Activated naive CD4-positive, alpha-beta T cell treated with Interleukin-2 at 50 U/mL for 16 hours (primary cell): Measurements from ENCODE around the gene ANKLE2.

Experiments
- DNase-seq: peaks from one replicate; pipeline ENCODE4 v3.0.0-alpha.2; 2020

ANKLE2 gene

DNA sequence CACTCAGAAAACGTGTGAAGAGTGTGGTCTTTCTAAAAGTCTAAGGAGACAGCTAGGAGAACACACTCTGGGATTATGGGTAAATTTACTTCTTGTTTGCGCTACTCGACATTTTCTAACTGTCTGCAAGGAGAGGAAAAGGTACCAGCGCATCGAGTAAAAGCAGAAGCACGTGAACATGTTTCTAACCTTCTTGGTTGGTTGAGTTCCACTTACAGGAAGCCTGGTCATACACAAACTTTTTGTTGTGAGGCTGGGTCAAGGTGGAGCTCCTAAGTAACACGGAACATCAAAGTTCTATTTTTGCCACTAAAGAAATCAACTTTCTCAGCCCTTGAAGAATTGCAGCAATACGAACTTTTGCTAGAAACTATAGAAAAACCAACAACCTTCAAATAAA is 20.0 kb downstream of the ANKLE2 start:
- no peak for DNase-seq

DNA sequence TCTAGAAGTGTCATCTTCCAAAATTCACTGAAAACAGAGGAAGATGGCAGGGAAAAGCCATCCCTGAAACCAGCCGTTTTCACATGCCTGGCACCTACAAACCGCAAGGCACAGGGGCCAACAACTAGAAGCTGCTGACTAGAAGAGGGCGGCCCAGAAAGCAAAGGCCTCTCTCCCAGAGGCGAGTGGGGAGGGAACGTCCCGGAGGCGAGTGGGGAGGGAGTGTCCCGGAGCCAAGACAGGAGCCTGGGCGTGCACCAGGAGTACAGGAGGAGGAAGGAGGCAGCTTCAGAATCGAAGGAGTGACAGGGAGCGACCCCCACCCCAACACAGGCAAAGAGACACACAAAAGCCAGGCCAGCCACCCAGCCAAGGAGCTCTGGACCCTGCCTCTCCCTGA is 21.0 kb downstream of the ANKLE2 start:
- DNase-seq, result no peak

DNA sequence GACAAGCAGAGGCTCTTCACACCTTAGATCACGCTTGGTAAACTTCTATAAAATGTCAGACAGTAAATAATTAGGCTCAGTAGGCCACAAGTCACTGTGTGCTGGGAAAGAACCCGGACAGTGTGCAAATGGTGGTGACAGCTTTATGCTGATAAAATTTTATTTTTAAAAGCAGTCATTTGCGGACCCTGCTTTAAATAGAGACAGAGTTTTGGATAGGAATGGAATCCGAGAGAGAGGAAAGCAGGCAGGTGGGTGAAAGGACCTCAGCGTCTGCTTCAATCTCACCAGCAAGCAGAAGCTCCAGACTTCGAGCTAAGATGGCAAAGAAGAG is 21.4 kb downstream of the ANKLE2 start:
- DNase-seq, result no peak

DNA sequence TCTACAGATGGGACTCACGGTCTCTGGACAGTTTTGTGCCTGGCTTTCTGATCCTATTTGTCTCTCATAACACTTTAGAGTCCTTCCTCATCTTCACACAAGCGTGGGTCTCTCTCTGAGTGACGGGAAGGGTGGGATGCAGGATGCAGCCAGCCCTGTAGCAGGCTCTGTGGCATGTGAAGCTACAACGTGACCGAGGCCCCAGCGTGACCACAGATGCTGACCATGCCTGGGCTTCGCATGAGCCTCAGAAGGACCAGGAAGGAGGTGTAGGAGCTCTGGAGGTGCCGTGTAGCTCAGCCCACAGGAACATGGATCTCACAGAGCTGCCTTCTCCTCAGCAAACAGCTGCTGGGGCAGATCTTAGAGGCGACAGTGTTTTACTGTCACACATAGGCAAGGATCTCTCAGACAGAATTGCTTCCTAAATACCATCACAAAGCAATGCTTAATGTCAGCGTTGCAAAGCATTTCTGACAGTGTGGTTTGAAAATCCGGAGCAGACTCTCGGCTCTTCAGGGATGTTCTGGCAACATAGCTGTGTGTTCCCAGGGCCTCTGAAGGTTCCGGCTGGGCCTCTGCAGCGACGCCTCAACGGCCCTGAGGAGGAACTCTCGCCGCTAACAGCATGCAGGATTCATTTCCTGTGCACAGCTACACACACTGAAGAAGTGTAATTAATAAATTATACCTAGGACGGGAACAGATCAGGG is 21.9 kb downstream of the ANKLE2 start:
- DNase-seq, result no peak

DNA sequence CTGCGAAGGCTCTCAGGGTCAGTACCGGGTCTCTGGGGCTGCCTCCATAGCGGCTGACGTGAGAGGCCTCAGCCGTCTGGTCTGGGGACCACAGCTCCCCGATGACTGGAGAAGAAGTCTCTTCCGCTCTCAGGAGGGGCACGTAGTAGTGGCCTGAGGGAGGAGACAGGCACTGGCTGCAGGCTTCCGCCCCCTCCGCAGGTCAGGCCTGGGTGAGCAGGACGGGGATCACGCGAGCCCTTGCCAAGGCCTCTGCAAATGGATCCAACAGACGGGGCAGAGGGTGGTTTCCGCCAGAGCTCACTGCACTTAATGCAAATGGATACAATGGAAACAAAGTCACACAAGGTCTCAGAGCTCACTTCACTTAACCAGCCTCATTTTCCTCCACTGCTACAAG is 24.7 kb downstream of the ANKLE2 start:
- DNase-seq, result no peak

DNA sequence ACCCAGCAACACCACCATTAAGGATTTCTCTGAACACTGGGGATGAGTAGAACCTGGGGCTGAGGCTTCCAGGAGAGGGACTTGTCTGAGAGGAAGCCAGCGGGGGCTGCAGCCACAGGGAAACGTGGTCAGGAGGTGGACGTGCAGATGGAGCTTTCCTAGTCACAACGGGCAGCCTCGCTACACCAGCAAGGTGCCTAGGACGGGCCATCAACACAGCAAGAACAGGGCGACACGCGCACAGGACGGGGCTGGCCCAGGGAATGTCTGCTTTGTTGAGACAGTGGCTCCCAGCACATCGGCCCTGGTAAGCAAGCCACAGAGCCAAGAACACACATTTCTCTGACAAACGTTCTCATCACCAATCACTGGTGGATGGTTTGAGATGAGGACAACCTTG is 25.3 kb downstream of the ANKLE2 start:
- no peak for DNase-seq

DNA sequence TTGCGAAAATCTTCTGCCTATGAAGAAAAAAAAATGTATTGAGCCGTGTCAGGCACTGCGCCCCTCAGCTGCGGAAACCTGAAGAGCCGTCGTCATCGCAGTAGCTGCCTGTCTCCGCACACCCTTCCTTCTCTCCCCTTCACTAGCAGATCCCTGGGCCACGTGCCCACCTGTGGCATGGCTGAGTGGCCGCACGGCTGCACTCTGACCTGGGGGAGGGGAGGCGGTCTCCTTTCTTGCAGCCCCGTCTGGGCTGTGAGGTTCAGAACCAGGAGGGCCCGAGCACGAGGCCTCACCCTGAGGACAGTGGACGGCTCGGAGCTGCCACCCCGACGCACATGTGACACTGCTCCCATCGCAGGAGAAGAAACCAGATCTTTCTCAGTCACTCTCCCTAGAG is 26.1 kb downstream of the ANKLE2 start:
- no peak for DNase-seq

DNA sequence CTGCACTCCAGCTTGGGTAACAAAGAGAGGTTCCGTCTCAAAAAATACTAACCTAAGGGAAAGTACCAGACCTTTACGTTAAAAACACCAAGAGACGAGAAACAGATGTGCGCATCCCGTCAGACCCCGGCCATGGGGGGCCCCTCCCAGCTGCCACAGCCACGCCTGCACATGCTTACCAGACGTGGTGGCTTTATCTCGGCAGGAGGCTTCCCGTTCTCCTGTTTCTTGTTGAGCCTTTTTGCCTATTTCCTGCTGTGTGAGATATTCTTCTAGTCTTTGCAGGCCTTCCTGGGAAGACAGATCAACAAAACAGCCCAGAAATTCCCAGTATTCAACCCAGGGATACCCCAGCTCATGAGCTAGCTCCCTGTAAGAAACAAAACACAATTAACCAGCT is 27.4 kb downstream of the ANKLE2 start:
- DNase-seq, result no peak

DNA sequence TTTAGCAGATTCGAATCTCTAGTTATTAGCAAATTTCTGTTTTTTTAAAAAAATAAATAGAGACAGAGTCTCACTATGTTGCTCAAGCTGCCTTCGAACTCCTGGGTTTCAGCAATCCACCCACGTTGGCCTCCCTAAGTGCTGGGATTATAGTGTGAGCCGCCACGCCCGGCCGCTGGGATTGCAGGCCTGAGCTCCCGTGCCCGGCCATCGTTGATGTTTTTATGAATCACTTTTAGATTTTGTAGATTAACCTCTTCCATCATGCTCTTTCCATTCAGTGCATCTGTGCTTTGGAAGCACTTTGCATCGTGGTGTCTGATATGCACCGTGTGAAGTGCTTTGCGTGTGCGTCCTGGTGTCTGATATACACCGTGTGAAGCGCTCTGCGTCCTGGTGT is 30.1 kb downstream of the ANKLE2 start:
- DNase-seq, result no peak

DNA sequence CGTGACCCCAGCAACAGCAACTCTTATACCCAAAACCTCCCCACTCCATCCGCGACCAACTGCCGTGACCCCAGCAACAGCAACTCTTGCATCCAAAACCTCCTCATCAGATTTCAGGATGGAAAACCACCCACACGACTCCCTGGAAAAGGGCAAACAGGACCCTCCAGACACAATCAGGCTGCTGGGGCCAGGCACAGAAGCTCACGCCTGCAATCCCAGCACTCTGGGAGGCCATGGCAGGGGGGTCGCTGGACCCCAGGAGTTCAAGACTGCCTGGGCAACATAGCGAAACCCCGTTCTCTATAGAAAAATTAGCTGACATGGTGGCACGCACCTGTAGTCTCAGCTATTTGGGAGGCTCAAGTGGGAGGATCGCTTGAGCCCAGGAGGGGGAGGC is 31.3 kb downstream of the ANKLE2 start:
- DNase-seq, result no peak

DNA sequence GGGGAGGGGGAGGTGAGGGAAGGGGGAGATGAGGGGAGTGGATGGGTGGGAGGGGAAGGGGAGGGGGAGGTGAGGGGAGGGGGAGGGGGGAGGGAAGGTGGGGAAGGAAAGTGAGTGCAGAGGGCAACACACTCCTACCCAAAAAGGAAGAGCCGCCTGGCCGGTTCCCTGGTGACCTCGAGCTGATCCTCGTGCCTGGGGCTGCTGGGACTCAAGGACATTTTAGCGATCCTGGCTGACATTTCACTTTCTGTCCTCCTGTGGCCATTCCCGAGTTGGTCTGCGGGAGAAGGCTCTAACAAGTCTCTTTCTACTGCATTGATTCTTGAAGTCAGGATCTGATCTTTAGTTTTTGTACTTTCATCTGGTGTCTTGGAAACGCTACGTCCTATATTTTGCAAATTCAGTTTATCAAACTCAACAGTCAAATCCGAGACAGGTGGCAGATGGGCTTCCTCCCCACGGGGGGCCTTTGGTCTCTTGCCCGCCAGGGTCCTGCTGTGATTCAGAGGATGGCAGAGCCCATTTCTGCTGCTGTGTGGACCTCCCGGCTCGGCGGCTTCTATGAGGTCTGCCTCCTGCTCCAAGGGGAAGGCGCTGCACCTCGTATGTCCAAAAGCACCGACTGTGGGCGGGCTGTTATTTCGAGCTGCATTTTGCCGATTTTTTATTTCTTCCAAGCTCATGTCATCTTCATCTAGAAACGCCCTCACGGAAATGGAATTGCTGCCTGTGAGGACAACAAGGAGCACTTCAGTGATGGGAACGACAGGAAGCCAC is 31.9 kb downstream of the ANKLE2 start:
- no peak for DNase-seq

DNA sequence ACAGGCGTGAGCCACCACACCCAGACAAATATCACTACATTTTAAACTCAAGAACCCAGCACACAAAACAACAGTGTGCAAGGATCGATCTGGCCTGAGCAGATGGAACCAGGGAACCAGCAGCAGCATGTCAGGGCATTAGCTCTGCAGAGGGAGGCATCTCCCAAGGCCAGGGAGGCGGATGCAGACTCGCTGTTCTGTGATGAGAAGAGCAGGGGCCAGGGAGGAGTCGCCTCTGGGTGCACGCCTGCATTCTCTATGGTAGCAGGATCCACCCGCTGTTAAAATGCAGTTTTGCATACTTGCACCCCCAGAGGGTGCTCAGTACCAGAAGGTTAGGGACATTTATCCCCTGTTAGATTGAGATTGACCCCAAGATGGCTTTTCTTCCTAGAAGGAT is 33.1 kb downstream of the ANKLE2 start:
- no peak for DNase-seq

DNA sequence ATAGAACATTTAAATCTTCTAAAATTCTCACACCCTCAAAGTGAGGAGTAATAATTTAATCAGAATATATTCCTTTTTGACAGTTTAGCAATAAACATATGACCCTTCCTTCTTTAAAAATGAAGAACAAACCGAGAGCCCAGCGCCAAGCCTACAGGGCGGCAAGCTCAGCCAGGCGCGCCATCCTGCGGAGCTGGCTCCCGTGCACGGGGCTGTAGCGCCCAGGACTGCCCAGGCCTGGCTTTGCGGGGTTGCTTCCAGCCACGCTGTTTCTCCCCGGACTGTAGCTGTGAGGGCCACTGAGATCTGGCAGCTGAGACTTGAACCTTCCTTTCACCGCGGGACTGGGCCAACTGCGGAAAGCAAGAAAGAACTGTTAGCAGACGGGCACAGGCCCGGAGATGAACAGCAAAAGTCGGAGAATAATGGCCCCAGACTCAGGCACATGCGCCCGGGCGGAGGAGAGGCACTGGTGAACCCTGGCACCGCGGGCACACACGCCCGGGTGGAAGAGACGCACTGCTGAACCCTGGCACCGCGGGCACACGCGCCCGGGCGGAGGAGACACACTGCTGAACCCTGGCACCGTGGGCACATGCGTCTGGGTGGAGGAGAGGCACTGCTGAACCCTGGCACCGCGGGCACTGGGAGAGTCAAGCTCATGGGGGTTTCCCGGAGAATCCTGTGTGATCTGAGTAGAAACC is 34.4 kb downstream of the ANKLE2 start:
- no peak for DNase-seq

DNA sequence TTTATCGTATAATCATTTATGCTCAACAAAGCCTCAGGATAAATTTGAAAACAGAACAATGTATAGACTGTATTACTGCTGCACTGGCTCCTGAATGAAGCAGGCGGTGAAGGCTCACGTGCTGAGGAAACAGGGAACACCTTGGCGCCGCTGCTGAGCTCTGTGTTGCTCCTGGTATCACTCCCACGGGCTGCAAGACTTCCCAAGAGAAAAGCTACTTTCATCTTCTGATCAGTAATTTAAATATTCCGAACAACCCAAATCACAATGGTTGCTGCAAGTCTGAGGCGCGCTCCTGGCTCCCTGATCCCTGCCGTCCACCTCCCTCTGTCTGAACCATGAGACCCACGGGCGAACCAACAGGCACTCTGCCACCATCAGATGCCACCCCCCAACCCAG is 35.2 kb downstream of the ANKLE2 start:
- no peak for DNase-seq

DNA sequence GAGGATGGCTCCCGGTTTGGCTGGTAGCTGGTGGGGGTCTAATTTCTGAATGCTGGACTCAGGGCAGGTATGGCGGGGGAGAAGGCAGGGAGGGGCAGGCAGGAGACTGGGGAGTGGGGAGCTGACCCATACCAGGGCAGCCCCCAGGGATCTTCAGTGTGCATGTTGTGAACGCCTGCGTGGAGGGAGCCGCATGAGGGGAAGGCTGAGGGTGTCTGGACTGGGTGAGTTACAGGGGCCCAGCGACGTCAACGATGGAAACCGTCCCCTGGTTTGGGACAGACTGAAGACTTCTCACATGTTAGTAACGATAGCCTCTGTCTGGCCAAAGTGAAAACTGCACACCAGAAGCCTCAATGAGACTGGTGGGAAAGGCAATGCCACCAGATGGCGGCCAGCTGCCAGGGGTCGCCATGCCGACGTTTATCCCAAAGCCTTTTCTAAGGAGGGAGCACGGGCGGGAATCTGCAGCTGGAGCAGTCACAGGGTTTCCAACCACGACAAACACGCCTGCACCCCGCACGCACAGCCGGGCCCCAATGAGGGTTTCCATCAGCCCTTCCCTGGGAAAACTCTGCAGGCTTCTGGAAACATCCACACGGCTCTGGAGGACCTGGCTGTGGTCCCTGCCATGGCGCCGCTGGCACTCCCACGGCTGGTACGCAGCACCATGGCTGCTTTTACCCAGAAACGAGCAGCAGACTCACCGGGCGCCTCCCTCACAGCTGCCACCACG is 37.0 kb downstream of the ANKLE2 start:
- DNase-seq, result no peak

DNA sequence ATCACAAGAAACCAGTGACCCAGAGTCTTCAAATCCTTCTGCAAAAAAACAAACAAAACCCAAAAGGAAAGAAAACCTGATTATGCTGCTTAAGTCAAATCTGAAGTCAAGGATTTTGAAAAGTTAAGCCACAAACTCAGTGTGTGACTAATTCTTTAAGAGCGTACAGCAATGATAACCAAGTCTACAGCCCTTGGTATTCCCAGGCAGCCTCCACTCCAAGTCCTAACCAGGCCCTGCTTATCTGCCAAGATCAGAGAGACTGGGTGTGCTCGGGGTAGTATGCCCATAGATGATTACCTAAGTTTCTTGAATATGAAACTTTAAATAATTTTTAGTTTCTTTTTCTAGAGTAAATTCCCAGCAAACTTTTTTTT is 37.9 kb downstream of the ANKLE2 start:
- DNase-seq, result no peak

DNA sequence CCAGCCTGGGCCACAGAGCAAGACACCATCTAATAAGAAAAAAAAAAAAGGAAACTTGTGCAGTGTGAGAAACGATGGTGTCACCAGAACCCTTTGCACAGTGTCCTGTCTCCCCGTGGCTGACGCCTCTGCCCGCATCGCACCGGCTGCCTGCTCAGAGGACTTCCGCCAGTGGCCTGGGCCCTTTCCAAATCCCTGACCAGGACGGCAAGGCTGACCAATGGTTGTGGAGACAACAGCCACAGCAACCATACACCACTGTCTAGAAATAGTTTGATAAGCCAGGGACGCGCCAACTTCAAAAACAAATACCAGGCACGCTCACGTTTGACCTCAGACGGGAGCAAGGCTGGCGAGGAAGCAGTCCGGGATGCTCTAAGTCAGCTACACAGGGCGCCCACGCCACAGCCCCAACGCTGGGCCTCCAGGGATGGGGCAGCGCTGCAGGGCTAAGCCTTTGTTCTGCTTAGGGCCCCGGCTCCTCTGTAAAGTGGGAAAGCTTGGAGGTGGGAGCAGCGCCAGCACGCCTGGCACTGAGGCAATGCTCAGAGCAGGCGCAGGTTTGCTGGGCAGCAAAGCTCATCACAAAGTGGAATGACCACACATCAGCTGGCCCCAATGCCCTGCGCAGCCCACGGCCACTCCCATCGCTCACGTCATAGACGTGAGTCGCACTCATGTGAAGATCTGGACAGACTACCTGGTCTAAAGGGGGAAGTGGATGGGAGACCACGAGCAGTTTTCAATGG is 38.4 kb downstream of the ANKLE2 start:
- no peak for DNase-seq

DNA sequence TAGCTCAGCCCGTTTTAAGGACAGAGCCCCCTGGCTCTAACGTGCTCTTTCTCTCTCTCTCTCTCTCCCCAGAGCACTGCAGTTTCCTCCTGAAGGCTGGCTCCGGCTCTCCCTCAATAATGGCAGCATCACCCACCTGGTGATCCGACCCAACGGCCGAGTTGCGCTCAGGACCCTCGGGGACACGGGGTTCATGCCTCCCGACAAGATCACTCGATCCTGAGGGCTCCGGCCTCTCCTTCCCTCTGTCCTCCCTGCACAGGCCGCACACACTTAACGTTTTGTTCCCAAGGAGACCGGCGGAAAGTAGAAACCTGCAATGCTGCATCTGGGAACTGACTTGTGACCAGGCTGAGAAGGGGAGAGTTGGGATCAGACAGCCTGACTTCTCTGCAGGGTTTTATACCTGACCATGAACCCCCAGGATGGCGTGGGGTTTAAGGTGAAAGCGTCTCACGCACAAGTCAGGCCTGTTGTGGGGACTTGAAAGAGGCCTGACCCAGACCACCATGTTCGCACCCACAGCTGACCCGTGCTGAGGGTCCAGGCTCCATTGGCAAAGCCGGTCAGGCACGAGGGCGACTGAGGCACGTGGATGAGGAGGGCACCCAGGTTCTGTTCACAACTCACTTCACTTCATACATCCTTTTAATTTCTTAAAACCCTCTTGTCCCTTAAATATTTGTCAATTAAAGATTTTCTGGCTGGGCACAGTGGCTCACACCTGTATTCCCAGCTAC is 40.9 kb downstream of the ANKLE2 start:
- no peak for DNase-seq

DNA sequence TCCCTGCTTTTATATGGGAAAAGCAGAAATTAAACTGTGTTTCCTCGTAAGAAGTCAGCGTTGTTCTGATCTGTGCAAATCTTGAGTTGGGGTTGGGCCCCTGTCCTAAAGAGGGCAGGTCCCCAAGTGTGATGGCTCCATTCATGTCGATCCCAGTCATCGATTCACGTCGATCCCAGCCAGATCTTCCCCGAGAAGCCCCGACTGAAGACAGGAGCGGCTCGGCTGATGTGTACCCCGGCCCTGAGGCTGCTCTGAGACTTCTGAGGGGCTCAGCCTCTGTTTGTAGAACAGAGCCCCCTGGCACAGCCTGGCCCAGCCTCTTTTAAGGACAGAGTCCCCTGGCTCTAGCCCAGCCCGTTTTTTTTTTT is 41.7 kb downstream of the ANKLE2 start:
- DNase-seq, result no peak

DNA sequence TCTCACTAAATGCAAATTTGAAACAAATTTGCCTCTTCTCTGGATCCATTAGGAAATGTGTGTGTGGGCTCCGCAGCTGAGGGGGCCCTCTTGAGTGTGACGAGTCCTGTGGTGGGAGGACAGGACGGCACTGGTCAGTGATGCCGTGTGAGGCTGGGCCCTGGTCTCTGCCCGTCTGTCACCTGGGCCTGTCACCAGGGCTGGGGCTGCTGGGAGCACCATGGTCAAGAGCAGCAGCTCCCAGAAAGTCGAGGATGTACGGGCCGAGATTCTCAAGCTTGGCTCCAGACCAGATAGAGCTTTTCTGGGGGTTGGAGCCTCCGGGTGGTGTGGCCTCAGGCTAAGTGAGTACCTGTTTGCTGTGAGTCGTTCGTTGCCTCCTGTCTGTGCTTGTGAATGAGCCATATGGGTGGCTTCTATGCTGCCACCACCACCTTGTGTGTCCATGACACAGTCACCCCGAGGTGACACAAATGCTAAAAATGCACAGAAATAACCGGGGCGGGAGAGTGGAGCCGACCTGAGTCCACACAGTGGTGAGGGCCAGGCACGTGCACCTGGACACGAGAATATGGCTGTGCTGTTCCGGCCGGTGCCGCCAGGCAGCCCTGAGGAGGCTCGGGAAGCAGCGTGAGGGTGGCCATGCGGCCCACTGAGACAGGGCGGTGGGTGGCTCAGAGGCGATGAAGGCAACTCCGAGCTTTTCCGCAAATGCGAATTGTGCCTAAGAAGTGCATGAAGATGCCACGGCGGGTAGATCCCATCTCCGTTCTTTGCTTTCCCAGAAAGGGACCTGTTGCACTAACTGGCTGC is 42.3 kb downstream of the ANKLE2 start:
- DNase-seq, result no peak

DNA sequence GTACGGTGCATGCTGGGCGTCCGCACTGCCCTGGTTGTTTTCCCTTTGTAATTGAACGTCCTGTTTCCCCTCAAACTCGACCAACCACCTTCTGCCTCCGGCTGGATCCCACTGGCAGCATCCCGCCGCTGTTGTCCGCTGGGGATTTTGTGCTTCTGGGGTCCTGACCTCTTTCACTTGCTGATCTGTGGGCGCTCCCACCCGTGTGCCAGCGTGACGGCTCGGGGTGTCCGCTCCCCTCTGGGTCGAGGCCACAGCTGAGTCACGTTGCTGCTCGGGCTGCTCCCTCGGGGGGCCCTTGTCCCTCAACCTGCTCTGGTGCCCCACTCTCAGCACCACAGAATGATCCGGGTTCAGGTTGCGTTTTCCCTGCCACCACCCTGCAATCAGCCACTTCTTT is 43.0 kb downstream of the ANKLE2 start:
- DNase-seq, result no peak
